ENCODE results near the gene MRPS2. TPM values are rescaled to one million over a fixed set of nuclear protein-coding genes. Genes with fewer than 3 reads are reported as not detected.

Gene MRPS2
- total RNA-seq, 1 experiment from 2014 or later, result 81.0 TPM

DNA sequence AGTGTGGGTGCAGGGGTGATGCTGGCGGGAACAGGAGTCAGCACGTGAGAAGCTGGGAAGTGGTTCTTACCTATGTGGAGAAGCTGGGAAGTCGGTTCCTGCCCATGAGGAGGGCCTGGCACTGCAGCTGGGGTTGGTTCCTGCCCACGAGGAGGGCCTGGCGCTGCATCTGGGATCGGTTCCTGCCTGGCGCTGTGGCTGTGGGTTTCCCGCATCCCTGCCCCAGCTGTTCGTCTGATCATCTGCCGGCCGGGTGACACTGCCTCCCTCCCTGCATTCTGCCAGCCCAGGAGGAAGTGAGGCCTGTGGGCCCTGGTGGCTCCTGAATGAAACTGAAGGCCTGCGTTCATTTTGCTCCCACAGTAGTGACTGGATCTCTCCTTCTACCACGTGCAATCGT, 50.5 kb downstream of the MRPS2 start:
- Histone ChIP-seq H4K5ac (ENCODE audit: insufficient read length, low read depth, low read length) (no peak overlapping the region), H2AK5ac (ENCODE audit: insufficient read length, low read length) (no peak overlapping the region), H2BK15ac (ENCODE audit: low read depth, low read length) (no peak overlapping the region), H3K27ac (ENCODE audit: insufficient read length, low read depth, low read length) (no peak overlapping the region), H3K23ac (ENCODE audit: insufficient read length, low read depth, low read length) (no peak overlapping the region), H4K20me1 (ENCODE audit: control insufficient read depth, insufficient read depth, insufficient read length) (no peaks in the 10 kb centered on the region), H3K27me3 (ENCODE audit: insufficient read depth, low read length) (no peaks in the 10 kb centered on the region), H3K4me1 (ENCODE audit: insufficient read depth, low read length) (no peaks in the 10 kb centered on the region), H2BK12ac (ENCODE audit: insufficient read length, low read depth, low read length) (no peak overlapping the region), H3K79me2 (ENCODE audit: insufficient read depth, low read length) (no peaks in the 10 kb centered on the region), H3K4me2 (ENCODE audit: insufficient read depth, insufficient read length, low read length) (no peak overlapping the region), H3K79me1 (ENCODE audit: insufficient read depth, low read depth, low read length, poor library complexity, severe bottlenecking) (no peaks in the 10 kb centered on the region), H3T11ph (ENCODE audit: low read length) (no peak overlapping the region), H3K4ac (ENCODE audit: low read depth, low read length) (no peak overlapping the region), H3K56ac (ENCODE audit: insufficient read length, low read depth, low read length) (no peak overlapping the region), H3K23me2 (ENCODE audit: insufficient read length, low read depth, low read length, poor library complexity, severe bottlenecking) (no peaks in the 10 kb centered on the region), H2BK120ac (ENCODE audit: low read depth, low read length, poor library complexity, severe bottlenecking) (no peak overlapping the region), H2AFZ (ENCODE audit: low read length) (no peak overlapping the region), H3K9me3 (ENCODE audit: control insufficient read depth, low read depth, low read length) (no peaks in the 10 kb centered on the region), H2BK5ac (ENCODE audit: insufficient read length, low read length) (no peak overlapping the region), H3K18ac (ENCODE audit: insufficient read length, low read depth, low read length) (no peak overlapping the region), H2BK20ac (ENCODE audit: low read depth, low read length, poor library complexity, severe bottlenecking) (no peak overlapping the region), H4K91ac (ENCODE audit: insufficient read length, low read depth, low read length) (no peak overlapping the region), H3K9ac (ENCODE audit: extremely low read depth, insufficient read length, low read length) (no peak overlapping the region), H4K8ac (replicated peaks; ENCODE audit: insufficient read length, low read depth, low read length) (no peak overlapping the region), H3K14ac (ENCODE audit: insufficient read depth, low read length) (no peak overlapping the region)
- TF ChIP-seq, protein P1, sequence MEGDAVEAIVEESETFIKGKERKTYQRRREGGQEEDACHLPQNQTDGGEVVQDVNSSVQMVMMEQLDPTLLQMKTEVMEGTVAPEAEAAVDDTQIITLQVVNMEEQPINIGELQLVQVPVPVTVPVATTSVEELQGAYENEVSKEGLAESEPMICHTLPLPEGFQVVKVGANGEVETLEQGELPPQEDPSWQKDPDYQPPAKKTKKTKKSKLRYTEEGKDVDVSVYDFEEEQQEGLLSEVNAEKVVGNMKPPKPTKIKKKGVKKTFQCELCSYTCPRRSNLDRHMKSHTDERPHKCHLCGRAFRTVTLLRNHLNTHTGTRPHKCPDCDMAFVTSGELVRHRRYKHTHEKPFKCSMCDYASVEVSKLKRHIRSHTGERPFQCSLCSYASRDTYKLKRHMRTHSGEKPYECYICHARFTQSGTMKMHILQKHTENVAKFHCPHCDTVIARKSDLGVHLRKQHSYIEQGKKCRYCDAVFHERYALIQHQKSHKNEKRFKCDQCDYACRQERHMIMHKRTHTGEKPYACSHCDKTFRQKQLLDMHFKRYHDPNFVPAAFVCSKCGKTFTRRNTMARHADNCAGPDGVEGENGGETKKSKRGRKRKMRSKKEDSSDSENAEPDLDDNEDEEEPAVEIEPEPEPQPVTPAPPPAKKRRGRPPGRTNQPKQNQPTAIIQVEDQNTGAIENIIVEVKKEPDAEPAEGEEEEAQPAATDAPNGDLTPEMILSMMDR (conservative IDR thresholded peaks at IDR 0.05), result no peak
- no peaks in the 10 kb centered on the region for H3K36me3 Mint-ChIP-seq (ENCODE audit: insufficient read depth in 1 of 3, low read depth in 3 of 3)
- H3K4me3 Mint-ChIP-seq, result no peak overlapping the region
- peaks cover 0 to 3% of the 10 kb centered on the region in 2 experiments; a peak in 1 of 5 replicates for H3K9me3 Mint-ChIP-seq
- H3K27me3 Mint-ChIP-seq (ENCODE audit: low read depth), result peaks cover 4% of the 10 kb centered on the region; the same call in 1 of the 2 replicates
- no peak for DNase-seq
- no peak overlapping the region; a peak in 1 of 7 replicates for H3K27ac Mint-ChIP-seq
- H3K4me1 Mint-ChIP-seq, result peaks cover 4 to 7% of the 10 kb centered on the region in 2 experiments; a peak in 2 of 4 replicates
- no CpG with 5 or more reads among the region's 14 CpGs for WGBS (ENCODE audit: extremely low coverage, insufficient read length, low lambda C conversion rate)

Measured in H9 (cell line).